ENCODE measurements around the gene LONRF2. TPM values are rescaled to one million over a fixed set of nuclear protein-coding genes. Genes with fewer than 3 reads are reported as not detected.

Gene LONRF2
- total and polyA plus RNA-seq, 2 of the 13 experiments (the other 11 are each of a cell fraction or from before 2014, with no cell fraction given) = not detected

DNA sequence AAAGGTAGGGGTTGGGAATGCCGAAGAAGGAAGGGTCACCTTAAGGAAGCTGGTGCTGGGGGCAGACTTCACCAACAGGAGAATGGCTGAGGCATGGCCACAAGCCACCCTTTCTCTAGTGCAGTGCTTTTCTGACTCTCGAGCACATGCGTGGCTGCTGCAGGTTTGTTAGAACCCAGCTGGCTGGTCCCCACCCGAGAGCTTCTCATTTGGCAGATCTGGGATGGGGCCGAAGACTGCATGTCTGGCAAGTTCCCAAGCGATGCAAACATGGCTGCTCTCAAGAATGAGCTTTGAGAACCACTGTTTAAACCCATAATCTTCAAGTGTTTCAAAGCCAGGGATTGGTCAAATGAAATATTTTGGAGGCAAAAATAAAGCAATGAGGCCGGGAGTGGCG, 63.2 kb downstream of the LONRF2 start (continued):
- TF ChIP-seq, protein P1, sequence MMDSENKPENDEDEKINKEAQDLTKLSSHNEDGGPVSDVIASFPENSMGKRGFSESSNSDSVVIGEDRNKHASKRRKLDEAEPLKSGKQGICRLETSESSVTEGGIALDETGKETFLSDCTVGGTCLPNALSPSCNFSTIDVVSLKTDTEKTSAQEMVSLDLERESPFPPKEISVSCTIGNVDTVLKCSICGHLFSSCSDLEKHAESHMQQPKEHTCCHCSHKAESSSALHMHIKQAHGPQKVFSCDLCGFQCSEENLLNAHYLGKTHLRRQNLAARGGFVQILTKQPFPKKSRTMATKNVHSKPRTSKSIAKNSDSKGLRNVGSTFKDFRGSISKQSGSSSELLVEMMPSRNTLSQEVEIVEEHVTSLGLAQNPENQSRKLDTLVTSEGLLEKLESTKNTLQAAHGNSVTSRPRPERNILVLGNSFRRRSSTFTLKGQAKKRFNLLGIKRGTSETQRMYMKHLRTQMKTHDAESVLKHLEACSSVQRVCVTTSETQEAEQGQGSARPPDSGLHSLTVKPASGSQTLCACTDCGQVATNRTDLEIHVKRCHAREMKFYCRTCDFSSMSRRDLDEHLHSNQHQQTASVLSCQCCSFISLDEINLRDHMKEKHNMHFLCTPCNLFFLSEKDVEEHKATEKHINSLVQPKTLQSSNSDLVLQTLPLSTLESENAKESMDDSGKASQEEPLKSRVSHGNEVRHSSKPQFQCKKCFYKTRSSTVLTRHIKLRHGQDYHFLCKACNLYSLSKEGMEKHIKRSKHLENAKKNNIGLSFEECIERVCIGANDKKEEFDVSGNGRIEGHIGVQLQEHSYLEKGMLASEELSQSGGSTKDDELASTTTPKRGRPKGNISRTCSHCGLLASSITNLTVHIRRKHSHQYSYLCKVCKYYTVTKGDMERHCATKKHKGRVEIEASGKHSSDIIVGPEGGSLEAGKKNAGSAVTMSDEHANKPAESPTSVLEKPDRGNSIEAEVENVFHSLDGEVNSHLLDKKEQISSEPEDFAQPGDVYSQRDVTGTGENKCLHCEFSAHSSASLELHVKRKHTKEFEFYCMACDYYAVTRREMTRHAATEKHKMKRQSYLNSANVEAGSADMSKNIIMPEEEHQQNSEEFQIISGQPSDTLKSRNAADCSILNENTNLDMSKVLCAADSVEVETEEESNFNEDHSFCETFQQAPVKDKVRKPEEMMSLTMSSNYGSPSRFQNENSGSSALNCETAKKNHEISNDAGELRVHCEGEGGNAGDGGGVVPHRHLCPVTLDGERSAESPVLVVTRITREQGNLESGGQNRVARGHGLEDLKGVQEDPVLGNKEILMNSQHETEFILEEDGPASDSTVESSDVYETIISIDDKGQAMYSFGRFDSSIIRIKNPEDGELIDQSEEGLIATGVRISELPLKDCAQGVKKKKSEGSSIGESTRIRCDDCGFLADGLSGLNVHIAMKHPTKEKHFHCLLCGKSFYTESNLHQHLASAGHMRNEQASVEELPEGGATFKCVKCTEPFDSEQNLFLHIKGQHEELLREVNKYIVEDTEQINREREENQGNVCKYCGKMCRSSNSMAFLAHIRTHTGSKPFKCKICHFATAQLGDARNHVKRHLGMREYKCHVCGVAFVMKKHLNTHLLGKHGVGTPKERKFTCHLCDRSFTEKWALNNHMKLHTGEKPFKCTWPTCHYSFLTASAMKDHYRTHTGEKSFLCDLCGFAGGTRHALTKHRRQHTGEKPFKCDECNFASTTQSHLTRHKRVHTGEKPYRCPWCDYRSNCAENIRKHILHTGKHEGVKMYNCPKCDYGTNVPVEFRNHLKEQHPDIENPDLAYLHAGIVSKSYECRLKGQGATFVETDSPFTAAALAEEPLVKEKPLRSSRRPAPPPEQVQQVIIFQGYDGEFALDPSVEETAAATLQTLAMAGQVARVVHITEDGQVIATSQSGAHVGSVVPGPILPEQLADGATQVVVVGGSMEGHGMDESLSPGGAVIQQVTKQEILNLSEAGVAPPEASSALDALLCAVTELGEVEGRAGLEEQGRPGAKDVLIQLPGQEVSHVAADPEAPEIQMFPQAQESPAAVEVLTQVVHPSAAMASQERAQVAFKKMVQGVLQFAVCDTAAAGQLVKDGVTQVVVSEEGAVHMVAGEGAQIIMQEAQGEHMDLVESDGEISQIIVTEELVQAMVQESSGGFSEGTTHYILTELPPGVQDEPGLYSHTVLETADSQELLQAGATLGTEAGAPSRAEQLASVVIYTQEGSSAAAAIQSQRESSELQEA (CRISPR knock-in tag; IDR thresholded peaks at IDR 0.05; ENCODE audit: not compliant biosample characterization) = no peak
- no peak for TF ChIP-seq ZNF616 (CRISPR knock-in tag; IDR thresholded peaks at IDR 0.05; ENCODE audit: low read depth)
- no peak for TF ChIP-seq EED (CRISPR knock-in tag; IDR thresholded peaks at IDR 0.05)
- TF ChIP-seq HNRNPUL1 (IDR thresholded peaks at IDR 0.05; ENCODE audit: low read depth, low read length) = no peak
- no peak for TF ChIP-seq SALL1 (CRISPR knock-in tag; IDR thresholded peaks at IDR 0.05)
- TF ChIP-seq ZNF484 (CRISPR knock-in tag; IDR thresholded peaks at IDR 0.05; ENCODE audit: borderline replicate concordance, low read depth) = no peak
- TF ChIP-seq ADNP (CRISPR knock-in tag; IDR thresholded peaks at IDR 0.05) = no peak
- TF ChIP-seq, protein P2, sequence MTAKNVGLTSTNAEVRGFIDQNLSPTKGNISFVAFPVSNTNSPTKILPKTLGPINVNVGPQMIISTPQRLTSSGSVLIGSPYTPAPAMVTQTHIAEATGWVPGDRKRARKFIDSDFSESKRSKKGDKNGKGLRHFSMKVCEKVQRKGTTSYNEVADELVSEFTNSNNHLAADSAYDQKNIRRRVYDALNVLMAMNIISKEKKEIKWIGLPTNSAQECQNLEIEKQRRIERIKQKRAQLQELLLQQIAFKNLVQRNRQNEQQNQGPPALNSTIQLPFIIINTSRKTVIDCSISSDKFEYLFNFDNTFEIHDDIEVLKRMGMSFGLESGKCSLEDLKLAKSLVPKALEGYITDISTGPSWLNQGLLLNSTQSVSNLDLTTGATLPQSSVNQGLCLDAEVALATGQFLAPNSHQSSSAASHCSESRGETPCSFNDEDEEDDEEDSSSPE (CRISPR knock-in tag; IDR thresholded peaks at IDR 0.05) = no peak
- no peak for TF ChIP-seq TBX2 (CRISPR knock-in tag; IDR thresholded peaks at IDR 0.05; ENCODE audit: borderline replicate concordance)
- TF ChIP-seq, protein P3, sequence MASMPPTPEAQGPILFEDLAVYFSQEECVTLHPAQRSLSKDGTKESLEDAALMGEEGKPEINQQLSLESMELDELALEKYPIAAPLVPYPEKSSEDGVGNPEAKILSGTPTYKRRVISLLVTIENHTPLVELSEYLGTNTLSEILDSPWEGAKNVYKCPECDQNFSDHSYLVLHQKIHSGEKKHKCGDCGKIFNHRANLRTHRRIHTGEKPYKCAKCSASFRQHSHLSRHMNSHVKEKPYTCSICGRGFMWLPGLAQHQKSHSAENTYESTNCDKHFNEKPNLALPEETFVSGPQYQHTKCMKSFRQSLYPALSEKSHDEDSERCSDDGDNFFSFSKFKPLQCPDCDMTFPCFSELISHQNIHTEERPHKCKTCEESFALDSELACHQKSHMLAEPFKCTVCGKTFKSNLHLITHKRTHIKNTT (CRISPR knock-in tag; IDR thresholded peaks at IDR 0.05) = no peak
- no peak for TF ChIP-seq ZNF124 (CRISPR knock-in tag; IDR thresholded peaks at IDR 0.05)
